H1 (cell line): ENCODE measurements around the gene ZBTB45. TPM values are rescaled to one million over a fixed set of nuclear protein-coding genes. Genes with fewer than 3 reads are reported as not detected.

Source experiments
- ATF3 ChIP-seq: IDR thresholded peaks from 2 replicates; pipeline ENCODE4 v1.6.1; 2011; ENCODE audit warnings: low read depth, mild to moderate bottlenecking, low read length; ENCODE audit not compliant: insufficient read depth
- BRCA1 ChIP-seq: IDR thresholded peaks from 2 replicates; pipeline ENCODE4 v1.6.1; 2012; ENCODE audit warnings: low read depth, low read length, improper control_type of control experiment
- CHD2 ChIP-seq: IDR thresholded peaks from 2 replicates; pipeline ENCODE4 v1.6.1; 2012; ENCODE audit warnings: low read length, improper control_type of control experiment
- FOSL1 ChIP-seq: IDR thresholded peaks from 2 replicates; pipeline ENCODE4 v1.6.1; 2011; ENCODE audit warnings: mild to moderate bottlenecking, low read depth, low read length, moderate library complexity; ENCODE audit not compliant: insufficient read depth
- HDAC6 ChIP-seq: IDR thresholded peaks from one replicate; pipeline ENCODE4 v1.7.1; 2012; ENCODE audit warnings: low read depth, mild to moderate bottlenecking, inconsistent platforms, low read length, moderate library complexity
- POLR2A ChIP-seq, 2 experiments: IDR thresholded peaks; 1 replicate in 1 of 2; 2 replicates in 1 of 2; pipeline ENCODE4 v1.6.1; 2011; ENCODE audit warnings: low read depth in 2 of 2, low read length in 2 of 2, mild to moderate bottlenecking in 2 of 2; ENCODE audit errors: control extremely low read depth in 1 of 2
- RBBP5 ChIP-seq: IDR thresholded peaks from 2 replicates; pipeline ENCODE4 v1.7.1; 2012; ENCODE audit warnings: low read depth, mild to moderate bottlenecking, inconsistent platforms, low read length, moderate library complexity, borderline replicate concordance
- RXRA ChIP-seq: IDR thresholded peaks from 2 replicates; pipeline ENCODE4 v1.6.1; 2011; ENCODE audit warnings: low read depth, mild to moderate bottlenecking, low read length, moderate library complexity; ENCODE audit not compliant: insufficient read depth
- SP4 ChIP-seq: IDR thresholded peaks from 2 replicates; pipeline ENCODE4 v1.6.1; 2012; ENCODE audit warnings: low read length, inconsistent platforms
- polyA plus RNA-seq, 7 experiments: library from polyadenylated mRNA; depleted of rRNA in 3 of 7; stranded (reverse) in 5 of 7; unstranded in 2 of 7; fragments of >200 nt in 5 of 7; fragments of 200-250 nt in 2 of 7; gene quantifications; 1 replicate in 5 of 7; 2 replicates in 1 of 7; 4 replicates in 1 of 7; pipeline versions ENCODE4 v1.2.1 to v1.2.3, GENCODE V29; 2011 to 2013; ENCODE audit warnings: missing spikeins in 2 of 7, mixed read lengths in 2 of 7
- total RNA-seq: library from RNA; stranded (reverse); fragmentation: NEBNext Ultra II Directional; extraction: Animal tissue kit (Norgen Biotek cat#: 25700); gene quantifications from 2 replicates; pipeline ENCODE4 v1.2.1, GENCODE V29; 2021

ZBTB45 gene
- total and polyA plus RNA-seq, 2 of the 8 experiments (the other 6 are each of a cell fraction or from before 2014, with no cell fraction given) = 16.9 to 17.2 TPM

- no peak for TF ChIP-seq FOSL1
- TF ChIP-seq ATF3 = no peak
- TF ChIP-seq HDAC6 = no peak
- no peak for TF ChIP-seq CHD2
- no peak for TF ChIP-seq RBBP5
- no peak for TF ChIP-seq BRCA1
- TF ChIP-seq POLR2A (IDR thresholded peaks at IDR 0.05; ENCODE audit: control extremely low read depth in 1 of 2, low read depth in 2 of 2, low read length in 2 of 2) = no peak
- no peak for TF ChIP-seq RXRA
- TF ChIP-seq SP4 = no peak
These were observed 51.3 kb downstream of the ZBTB45 start (continued) for GRCh38 chr19:58468216-58468839.
